IPS DF 6.9 (cell line): ENCODE data around the gene FAXDC2.

Experiments
- DNase-seq: peaks from one replicate; pipeline ENCODE4 v3.0.0-alpha.2; 2013; ENCODE audit warnings: low read depth, low spot score
- H3K27ac ChIP-seq: one replicate; pipeline ENCODE4 v1.5.1; 2013; ENCODE audit warnings: low read length, control low read depth
- H3K27me3 ChIP-seq: 2 replicates; pipeline ENCODE4 v1.6.1; 2013; ENCODE audit warnings: mild to moderate bottlenecking, low read length; ENCODE audit not compliant: control insufficient read depth, insufficient read depth
- H3K36me3 ChIP-seq: 2 replicates; pipeline ENCODE4 v1.6.1; 2013; ENCODE audit warnings: low read length; ENCODE audit not compliant: control insufficient read depth, insufficient read depth
- H3K4me1 ChIP-seq: 2 replicates; pipeline ENCODE4 v1.6.1; 2013; ENCODE audit warnings: low read length; ENCODE audit not compliant: control insufficient read depth, insufficient read depth
- H3K4me3 ChIP-seq: 2 replicates; pipeline ENCODE4 v1.5.1; 2013; ENCODE audit warnings: mild to moderate bottlenecking, low read length
- H3K9me3 ChIP-seq: 2 replicates; pipeline ENCODE4 v1.6.1; 2013; ENCODE audit warnings: low read length, inconsistent platforms; ENCODE audit not compliant: control insufficient read depth, insufficient read depth
- WGBS: extraction: QIAGEN DNeasy Blood & Tissue Kit; methylation state at CpG from one replicate; pipeline ENCODE4 v1.1.7; 2013; ENCODE audit warnings: mixed read lengths, missing lambda C conversion rate; ENCODE audit not compliant: insufficient read length, insufficient coverage; 5-methylcytosine and 5-hydroxymethylcytosine counted together

The FAXDC2 gene

DNA sequence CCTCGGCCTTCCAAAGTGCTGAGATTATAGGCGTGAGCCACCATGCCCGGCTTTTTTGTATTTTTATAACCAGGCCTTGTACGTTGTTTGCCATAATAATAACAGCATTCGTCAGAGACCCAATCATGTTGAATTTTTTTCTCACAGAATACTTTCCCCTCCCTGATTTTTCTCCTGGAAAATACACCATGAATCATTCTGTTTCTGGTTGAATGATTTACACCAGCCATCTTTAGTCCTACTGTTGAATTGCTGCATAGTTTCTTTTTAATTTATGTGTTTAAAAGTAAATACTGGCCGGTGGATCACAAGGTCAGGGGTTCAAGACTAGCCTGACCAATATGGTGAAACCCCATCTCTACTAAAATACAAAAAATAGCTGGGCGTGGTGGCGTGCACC, 11.5 kb upstream of the FAXDC2 start:
- H3K36me3 ChIP-seq, result no peaks in the 10 kb centered on the region; the same call in 1 of the 2 replicates
- no peak overlapping the region for H3K27ac ChIP-seq
- no peaks in the 10 kb centered on the region for H3K4me1 ChIP-seq
- no peaks in the 10 kb centered on the region for H3K9me3 ChIP-seq
- H3K27me3 ChIP-seq, result no peaks in the 10 kb centered on the region
- WGBS, result no CpG with 5 or more reads among the region's 8 CpGs
- no peak overlapping the region for H3K4me3 ChIP-seq
- no peak for DNase-seq

DNA sequence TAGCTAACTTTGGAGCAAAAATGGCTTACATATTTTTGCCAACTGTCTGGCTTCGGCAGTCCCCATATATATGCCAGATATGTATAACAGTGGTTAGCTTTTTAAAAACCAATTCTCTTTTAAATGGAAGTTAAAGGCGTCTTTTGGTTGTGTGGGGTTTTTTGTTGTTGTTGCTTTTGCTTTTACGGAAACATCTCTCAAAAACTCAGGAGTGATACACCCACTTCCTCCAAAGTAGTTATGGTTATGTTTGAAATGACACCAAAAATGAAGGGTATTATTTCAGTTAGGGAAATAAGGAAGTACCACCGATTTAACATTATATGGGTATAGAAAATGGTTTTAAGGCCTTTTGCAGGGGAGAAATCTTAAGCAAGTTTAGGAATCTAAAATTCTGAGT, 10.4 kb upstream of the FAXDC2 start:
- Histone ChIP-seq H3K4me3 (no peak overlapping the region), H3K27ac (no peak overlapping the region), H3K36me3 (no peaks in the 10 kb centered on the region; the same call in 1 of the 2 replicates), H3K27me3 (no peaks in the 10 kb centered on the region), H3K9me3 (no peaks in the 10 kb centered on the region), H3K4me1 (no peaks in the 10 kb centered on the region)
- no peak for DNase-seq
- 100% methylated on average over 1 of the region's 4 CpGs for WGBS

DNA sequence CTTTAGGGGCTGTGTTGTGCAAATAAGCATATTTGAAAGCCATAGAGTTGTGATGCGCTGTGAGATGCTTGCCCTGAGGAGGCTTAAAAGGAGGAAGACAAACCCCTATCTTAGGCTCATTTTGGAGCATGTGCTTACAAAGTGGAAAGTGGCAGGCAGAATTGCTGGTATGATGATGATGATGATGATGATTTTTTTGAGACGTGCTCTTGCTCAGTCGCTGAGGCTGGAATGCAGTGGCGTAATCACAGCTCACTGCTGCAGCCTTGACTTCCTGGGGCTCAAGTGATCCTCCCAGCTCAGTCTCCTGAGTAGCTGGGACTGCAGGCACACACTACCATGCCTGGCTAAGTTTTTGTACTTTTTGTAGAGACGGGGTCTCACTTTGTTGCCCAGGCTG, 9.7 kb upstream of the FAXDC2 start:
- Histone ChIP-seq H3K27me3 (no peaks in the 10 kb centered on the region), H3K27ac (no peak overlapping the region), H3K36me3 (no peaks in the 10 kb centered on the region; the same call in 1 of the 2 replicates), H3K4me3 (no peak overlapping the region), H3K4me1 (no peaks in the 10 kb centered on the region), H3K9me3 (no peaks in the 10 kb centered on the region)
- WGBS, result no CpG with 5 or more reads among the region's 5 CpGs
- no peak for DNase-seq

DNA sequence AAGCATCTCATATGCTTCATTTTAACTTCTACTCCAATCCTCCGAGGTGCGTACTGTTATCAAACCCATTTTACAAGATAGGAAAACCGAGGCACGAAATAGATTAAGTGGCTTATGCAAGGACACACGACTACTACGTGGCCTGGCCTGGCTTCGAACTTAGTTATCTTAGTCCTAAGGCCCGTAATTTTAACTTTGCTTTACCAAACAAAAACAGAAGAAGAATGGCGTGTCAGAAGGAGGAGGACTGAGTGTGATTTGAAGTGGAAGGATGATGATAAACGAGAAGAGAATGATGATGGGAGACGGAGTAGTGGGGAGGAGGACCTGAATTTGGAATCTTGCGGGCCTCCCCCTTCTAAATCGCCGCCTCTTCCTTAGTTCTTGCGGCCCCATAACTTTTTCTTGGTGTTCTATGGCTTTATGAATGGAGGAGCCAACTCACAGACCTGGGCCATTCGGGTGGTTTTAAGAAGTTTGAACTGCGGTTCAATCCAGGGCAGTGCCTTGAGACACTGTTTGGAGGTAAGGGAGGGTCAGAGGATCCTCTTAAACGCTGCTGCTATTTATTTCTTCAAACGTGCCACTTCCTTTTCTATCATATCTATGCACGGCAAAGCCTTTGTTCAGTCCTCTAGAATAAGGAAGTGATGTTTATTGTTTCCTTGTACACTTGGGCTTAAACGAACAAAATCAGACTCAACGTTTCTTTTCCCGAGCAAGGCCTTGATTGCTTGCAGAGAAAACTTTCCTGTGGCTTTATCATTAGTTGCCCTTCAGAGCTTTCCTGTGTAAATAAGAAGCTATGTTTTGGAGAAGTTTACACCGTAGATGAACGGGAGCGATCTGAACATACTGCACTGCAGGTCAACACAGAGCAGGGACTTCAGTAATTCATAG, 8.8 kb upstream of the FAXDC2 start:
- WGBS, result 100% methylated on average over 3 of the region's 26 CpGs
- no peak for DNase-seq
- Histone ChIP-seq H3K4me1 (no peaks in the 10 kb centered on the region), H3K36me3 (no peaks in the 10 kb centered on the region; the same call in 1 of the 2 replicates), H3K9me3 (no peaks in the 10 kb centered on the region), H3K4me3 (peak overlapping the region; percentile 93; the same call in 1 of the 2 replicates), H3K27me3 (no peaks in the 10 kb centered on the region), H3K27ac (no peak overlapping the region)

DNA sequence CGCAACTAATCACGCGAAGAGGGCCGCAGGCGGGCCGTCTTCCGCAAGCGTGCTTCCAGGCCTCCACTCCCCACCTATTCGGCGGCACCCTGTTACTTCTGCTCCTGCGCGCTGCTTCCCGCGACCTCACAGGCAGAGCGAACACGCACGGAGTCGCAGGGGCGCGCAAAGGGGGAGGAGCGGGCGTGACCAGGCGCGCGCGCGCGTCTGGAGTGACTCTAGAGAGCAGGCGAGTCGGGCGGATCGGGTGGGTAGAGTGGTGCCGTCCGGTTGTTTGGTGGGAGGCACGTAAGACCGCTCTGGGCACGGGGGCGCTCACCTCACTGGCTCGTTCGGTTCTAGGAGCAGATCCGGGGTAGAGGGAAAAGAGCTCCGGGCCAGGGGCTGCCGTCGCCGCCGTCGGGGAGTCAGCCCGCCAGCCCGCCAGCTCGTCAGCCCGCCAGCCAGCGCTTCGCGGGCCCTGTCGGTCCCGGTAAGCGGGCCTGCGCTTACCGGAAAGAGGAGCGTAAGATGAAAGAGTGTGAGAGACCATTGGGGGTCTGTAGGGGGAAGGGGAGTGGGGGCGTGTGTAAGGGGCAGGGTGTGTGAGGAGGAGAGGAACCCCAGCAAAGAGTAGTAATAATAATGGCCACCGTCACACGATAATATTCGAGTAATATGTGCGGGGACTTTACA, 8.0 kb upstream of the FAXDC2 start, which contains the start of gene CNOT8:
TSS of gene CNOT8 (plus strand) at position 331 of the 675 bp plus-strand sequence. CDS start 4,652 bp downstream, outside the sequence.
- peak; percentile 89 for DNase-seq
- H3K27ac ChIP-seq, result no peak within 1 kb of the TSS
- no peaks in the 10 kb centered on the region for H3K9me3 ChIP-seq
- H3K27me3 ChIP-seq, result no peaks in the 10 kb centered on the region
- peak within 1 kb of the TSS; percentile 93; the same call in 1 of the 2 replicates for H3K4me3 ChIP-seq
- no peaks in the 10 kb centered on the region for H3K4me1 ChIP-seq
- no CpG with 5 or more reads among the region's 65 CpGs for WGBS
- no peaks in the 10 kb centered on the region; the same call in 1 of the 2 replicates for H3K36me3 ChIP-seq

DNA sequence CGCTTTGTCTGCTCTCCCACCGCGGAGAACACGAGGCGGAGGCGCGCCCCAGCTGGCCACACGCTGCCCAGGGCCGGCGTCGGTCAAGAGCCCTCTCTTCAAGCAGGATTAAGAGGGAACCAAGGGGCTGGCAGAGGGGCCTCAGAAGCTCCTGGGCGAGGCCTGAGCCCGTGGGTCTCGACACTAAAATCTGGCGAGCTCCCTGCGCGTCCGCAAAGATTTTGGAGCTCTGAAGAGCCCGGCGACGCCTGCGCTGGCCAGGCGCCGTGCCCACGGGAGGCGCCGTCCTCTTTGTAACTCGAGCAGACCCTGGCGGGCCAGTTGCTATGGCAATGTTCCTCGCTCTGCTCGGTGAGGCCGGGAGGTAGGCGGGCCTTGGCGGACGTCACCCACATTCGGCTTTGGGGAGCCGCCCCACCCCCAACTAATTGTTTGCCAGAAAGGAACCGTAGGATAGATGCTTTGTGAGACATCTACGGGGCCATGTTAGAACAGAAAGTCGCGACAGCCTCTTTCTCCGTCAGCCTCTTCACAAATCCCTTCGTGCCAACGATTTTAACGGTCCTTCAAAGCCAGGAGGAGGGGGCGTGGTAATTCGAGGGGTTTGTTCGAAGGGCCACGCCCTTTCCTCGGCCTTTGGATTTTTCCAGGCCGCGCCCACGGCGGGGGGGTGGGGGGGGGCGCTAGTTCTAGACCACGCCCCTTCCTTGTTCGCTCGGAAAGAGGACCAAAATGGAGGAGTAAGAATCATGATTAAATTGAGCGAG, 7.3 kb upstream of the FAXDC2 start:
- DNase-seq, result peak; percentile 84
- H3K27ac ChIP-seq, result no peak overlapping the region
- peak overlapping the region; percentile 93; the same call in 1 of the 2 replicates for H3K4me3 ChIP-seq
- no CpG with 5 or more reads among the region's 59 CpGs for WGBS
- H3K27me3 ChIP-seq, result no peaks in the 10 kb centered on the region
- no peaks in the 10 kb centered on the region for H3K9me3 ChIP-seq
- no peaks in the 10 kb centered on the region for H3K36me3 ChIP-seq
- H3K4me1 ChIP-seq, result no peaks in the 10 kb centered on the region

DNA sequence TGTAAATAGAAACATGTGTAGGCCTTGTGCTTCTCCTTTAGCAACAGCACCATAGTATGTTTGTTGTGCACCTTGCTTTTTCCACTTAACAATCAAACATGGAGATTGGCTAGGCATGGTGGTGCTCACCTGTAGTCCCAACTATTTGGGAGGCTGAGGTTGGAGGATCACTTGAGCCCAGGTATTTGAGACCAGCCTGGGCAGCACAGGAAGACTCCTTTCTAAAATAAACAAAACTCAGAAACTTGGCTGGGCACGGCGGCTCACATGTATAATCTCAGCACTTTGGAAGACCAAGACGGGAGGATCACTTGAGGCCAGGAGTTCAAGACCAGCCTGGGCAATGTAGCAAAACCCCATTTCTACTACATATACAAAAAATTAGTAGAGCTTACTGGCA, 948 bp upstream of the FAXDC2 start:
- H3K27ac ChIP-seq, result no peak overlapping the region
- WGBS, result no CpG with 5 or more reads among the region's 3 CpGs
- no peak overlapping the region for H3K4me3 ChIP-seq

DNA sequence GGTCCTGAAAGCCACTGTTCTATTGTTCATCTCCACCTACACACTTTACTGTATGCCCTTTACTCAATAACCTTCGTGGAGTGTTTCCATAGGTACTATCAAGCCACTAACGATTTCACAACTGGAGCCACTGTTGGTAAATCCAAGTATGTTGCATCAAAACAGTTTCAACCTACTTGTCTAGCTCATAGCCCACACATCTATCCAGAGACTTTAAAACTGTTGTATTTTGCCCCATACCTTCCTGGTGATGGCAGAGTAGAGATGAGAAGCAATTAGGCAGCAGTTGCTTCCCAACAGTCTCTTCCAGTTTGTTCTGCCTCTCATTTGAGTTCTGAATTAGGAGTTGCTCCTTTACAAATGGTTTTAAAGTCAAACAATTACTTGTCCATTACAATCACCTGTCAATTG, 607 bp downstream of the FAXDC2 start:
- no peaks in the 10 kb centered on the region for H3K27me3 ChIP-seq
- no CpG with 5 or more reads among the region's 2 CpGs for WGBS
- H3K9me3 ChIP-seq, result no peaks in the 10 kb centered on the region
- H3K36me3 ChIP-seq, result no peaks in the 10 kb centered on the region
- no peak overlapping the region; the same call in 1 of the 2 replicates for H3K4me3 ChIP-seq
- H3K27ac ChIP-seq, result no peak overlapping the region
- DNase-seq, result no peak
- no peaks in the 10 kb centered on the region for H3K4me1 ChIP-seq

More for the DNA sequence above, 948 bp upstream of the FAXDC2 start:
- no peaks in the 10 kb centered on the region for H3K4me1 ChIP-seq
- no peaks in the 10 kb centered on the region for H3K27me3 ChIP-seq
- H3K36me3 ChIP-seq, result no peaks in the 10 kb centered on the region
- no peaks in the 10 kb centered on the region for H3K9me3 ChIP-seq
- no peak for DNase-seq

DNA sequence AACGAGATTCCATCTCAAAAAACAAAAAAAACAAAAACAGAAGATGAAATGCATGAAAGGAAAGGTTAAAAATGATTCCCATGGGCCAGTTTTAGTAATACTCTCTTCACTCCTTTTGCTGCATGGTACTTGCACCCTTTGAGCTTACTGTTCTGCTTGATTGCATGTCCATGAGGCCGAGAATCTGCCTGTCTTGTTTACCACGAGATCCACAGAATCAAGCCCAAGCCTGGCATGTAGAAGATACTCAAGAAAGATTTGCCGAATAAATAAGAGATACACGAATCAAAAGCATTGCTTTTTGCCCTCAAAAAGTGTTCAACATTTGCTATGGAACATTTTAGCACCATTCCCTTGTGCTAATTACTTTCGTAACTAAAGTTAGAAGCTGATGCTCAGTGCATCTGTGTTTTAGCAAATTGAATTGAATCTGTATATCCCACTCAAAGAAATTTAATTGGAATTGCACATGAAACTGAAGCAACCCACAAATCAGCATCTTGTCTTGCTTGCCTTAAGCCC, 1.1 kb downstream of the FAXDC2 start:
- no peak overlapping the region for H3K4me3 ChIP-seq
- WGBS, result no CpG with 5 or more reads among the region's 6 CpGs

DNA sequence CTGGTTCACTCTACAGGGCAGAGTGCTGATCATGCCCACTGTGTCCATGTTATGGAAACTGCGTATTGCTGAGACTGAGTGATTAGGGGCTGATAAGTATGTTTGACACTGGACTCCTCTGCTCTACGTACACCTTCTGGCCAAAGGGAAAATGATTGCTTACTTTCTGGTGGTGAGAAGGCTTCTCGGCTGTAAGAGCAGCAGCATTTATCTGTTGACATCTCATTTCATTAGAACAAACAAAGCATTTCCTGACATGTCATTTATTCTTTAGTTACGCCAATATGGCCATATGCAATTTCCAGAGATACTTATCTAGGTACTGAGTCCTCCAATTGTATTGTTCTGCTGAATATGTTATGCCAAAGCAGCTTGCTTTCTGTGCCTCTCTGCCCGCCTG, 5.6 kb downstream of the FAXDC2 start:
- Histone ChIP-seq H3K27me3 (no peaks in the 10 kb centered on the region), H3K36me3 (no peaks in the 10 kb centered on the region), H3K4me3 (no peak overlapping the region), H3K4me1 (no peaks in the 10 kb centered on the region), H3K9me3 (no peaks in the 10 kb centered on the region), H3K27ac (no peak overlapping the region)
- no CpG with 5 or more reads among the region's 5 CpGs for WGBS
- no peak for DNase-seq

More for the DNA sequence above, 1.1 kb downstream of the FAXDC2 start:
- Histone ChIP-seq H3K4me1 (no peaks in the 10 kb centered on the region), H3K27me3 (no peaks in the 10 kb centered on the region), H3K9me3 (no peaks in the 10 kb centered on the region), H3K36me3 (no peaks in the 10 kb centered on the region), H3K27ac (no peak overlapping the region)
- no peak for DNase-seq
